Thyroid gland (tissue), 4 donors: ENCODE data around the gene PTPDC1.

Experiments used
- CTCF ChIP-seq, 6 experiments: fragments of 200-600 bp in 3 of 6; fragments of 450-650 bp in 3 of 6; sonication (generic) in 3 of 6; IDR thresholded peaks; one replicate each; pipeline ENCODE4 v1.5.1; 2016 to 2019; ENCODE audit warnings: antibody characterized with exemption in 6 of 6, mild to moderate bottlenecking in 2 of 6, inconsistent platforms in 1 of 6, moderate library complexity in 1 of 6
- POLR2A ChIP-seq, 2 donors: fragments of 450-650 bp; IDR thresholded peaks; one replicate each; pipeline ENCODE4 v1.6.1; 2017; ENCODE audit warnings: antibody characterized with exemption in 2 of 2, mild to moderate bottlenecking in 2 of 2, moderate library complexity in 1 of 2

- TF ChIP-seq CTCF (IDR thresholded peaks at IDR 0.05), result no peak
- TF ChIP-seq POLR2A (IDR thresholded peaks at IDR 0.05), result no peak
Observed at GRCh38 chr9:94148419-94148818, 64.2 kb downstream of the PTPDC1 start.
